DMS79 (cell line): Measurements from ENCODE around the gene MYO1E.

Experiments used
- DNase-seq: peaks from one replicate; lab custom pipeline; 2025; lab: John Stamatoyannopoulos, UW

The MYO1E gene

DNA sequence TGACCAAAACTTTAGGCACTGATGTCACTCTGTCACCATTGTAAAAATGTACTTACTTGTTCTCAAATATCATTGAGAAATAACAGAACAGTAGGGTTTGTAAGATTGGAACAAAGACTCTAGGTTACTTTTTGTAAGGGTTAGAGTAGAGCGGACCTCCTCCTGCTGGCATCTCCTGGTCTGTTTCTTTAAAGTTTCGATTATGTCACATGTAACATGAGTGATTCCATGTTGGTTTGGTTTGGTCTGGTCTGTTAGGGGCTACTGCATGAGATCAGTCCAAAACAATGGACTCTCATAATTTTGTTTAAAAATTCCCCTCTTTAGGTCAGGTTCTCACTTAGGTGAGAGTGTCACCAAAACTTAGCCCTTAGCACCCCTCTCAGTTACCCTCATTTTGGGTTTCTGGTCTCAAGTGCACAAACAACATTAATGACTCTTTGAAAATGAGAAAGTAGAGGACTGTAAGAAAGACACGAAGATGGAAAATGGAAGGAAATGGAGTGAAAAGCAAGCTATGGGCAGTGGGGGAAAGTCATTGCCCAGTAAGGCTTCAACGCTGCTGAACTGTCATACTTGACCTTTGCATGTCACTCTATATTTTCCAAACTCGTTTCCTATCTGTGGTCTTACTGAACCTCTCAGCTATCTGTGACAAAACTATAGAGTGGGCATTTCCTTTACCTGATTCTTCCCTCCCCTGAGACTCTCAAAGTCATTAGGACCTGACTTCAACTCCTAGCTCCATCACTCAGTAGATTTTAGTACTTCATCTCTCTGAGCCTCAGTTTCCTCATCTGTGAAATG is 113.3 kb downstream of the MYO1E start:
- no peak for DNase-seq

DNA sequence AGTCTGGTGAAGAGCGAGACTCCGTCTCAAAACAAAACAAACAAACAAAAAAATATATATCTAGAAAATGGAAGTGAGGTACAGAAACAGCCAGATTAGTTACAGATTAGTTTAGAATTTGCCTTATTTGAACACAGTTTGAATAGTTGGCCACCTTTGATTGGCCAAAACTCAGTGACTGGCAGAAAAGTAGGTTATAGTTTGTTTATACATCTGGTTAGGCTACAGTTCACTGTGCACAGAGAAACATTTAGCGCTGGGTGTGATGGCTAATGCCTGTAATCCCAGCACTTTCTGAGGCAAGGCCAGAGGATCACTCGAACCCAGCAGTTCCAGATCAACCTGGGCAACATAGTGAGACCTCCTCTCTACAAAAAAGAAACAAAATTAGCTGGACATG is 114.4 kb downstream of the MYO1E start:
- no peak for DNase-seq

DNA sequence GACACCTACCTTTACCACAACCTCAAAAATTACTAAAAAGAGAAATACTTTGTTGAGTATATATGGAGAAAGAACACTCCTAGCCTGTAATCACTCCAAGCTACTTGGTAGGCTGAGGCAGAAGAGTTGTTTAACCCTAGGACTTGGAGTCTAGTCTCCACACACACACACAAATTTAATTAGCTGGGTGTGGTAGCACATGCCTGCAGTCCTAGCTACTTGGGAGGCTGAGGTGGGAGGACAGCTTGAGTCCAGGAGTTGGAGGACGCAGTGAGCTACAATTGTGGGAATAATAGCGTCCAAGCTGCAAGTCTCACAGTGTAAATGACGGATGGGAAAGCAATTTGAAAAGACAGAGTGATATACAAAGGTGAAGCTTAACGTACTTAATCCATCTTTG is 115.5 kb downstream of the MYO1E start:
- DNase-seq = no peak

DNA sequence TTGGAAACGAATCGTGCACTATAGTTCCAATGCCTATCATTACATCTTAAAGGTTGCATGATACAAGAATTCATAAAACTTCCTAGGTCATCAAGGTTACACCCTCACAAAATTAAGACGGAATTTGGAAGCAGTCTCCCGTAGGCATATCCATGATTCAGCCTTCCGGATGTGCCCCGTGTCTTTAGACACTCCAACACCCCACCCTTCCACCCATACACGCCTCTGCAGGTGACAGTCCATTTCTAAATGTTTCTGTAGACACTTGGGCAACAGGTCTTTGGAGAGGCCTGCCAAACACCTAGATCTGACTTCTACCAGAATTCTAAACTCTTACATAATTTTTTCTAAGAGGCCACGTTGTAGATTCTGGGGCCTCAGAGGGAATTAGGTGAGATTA is 116.2 kb downstream of the MYO1E start:
- DNase-seq = no peak

DNA sequence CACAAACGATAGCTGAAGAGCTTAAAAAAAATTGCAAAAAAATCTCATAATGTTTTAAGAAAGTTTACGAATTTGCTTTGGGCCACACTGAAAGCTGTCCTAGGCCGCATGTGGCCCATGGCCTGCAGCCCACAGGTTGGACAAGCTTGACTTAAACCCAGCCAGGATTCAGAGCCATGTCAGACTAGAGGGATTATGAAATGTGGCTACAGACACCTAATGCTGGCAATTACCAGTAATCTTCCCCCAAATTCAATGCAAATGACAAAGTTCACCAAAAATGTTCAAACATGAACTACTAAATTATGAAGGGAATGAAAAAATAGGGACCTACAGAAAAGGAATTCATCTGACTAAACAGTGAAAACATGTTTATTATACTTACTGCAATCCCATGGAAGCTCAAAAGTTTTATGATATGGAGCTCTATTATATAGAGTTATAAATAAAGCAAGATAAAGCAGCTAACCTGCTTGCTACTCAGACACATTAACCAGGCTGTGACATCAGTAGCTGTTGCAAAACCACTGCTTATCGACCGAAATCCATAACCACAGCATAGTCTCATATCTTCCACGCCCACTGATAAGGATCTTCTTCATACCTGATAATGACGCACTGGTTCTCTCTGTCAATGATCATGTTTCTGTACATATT is 116.9 kb downstream of the MYO1E start:
- DNase-seq = no peak

DNA sequence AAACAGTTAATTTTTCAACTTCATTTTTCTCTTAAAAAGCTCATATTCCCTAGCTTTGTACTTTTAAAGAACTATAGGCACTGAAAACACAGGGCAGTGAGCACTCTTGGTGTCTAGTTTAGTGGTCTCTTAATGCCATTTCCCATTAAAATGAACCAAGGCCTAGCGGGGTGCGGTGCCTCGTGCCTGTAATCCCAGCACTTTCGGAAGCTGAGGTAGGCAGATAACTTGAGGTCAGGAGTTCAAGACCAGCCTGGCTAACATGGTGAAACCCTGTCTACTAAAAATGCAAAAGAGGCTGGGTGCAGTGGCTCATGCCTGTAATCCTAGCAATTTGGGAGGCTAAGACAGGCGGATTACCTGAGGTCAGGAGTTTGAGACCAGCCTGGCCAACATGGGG is 120.5 kb downstream of the MYO1E start:
- no peak for DNase-seq

DNA sequence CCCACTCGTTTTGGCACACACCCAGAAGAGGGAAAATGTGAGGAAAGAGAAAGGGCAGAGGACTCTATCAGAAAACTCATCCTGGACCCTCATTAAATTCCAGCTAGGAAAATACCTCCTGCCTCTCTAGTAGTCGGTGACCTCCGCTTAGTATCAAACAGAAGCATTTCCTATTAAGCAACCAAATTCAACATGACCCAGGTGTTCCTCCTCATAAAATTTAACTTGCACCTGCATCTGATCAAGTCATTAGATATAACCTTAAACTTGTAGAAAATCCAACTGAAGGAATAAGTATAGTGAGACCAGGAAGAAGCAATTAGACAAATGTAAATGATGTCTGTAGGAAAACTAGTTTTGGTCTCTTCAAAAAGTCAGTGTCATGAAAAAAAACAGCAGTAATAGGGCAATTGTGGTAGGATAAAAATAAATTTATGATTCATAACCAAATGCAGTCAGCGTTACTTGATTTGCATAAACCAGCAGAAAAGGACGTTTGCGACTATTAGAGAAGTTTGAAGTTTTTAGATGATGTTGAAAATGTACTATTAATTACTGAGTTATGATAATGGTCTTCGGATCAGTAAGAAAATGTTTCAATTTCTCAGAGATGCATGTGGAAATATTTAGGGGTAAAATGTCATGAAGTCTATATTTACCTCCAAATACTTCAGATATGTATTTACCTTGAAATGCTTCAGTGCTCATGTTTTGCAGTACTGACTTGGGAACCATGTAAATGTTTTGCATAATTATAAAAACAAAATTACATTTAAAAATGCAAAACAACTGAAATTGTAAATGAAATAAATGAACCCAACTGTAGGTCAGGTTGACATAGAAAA is 121.4 kb downstream of the MYO1E start:
- peak; percentile 43 for DNase-seq

DNA sequence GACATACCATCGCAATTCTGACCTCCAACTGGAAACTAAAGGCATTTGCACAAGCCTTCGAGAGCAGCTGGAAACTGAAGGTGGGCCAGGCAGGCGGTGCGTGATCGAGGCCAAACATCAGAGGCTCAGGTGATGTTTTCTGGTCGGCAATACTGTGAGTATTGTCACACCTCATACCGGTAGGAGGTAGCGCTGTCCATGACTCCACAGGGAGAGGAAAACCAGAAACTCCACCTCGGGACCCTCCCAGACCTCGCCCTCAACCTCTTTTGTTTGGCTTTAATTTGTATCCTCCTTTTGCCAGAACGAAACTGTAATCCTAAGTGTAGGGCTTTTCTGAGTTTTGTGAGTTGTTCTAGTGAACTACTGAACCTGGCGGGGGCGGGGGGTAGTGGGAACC is 122.4 kb downstream of the MYO1E start:
- no peak for DNase-seq

DNA sequence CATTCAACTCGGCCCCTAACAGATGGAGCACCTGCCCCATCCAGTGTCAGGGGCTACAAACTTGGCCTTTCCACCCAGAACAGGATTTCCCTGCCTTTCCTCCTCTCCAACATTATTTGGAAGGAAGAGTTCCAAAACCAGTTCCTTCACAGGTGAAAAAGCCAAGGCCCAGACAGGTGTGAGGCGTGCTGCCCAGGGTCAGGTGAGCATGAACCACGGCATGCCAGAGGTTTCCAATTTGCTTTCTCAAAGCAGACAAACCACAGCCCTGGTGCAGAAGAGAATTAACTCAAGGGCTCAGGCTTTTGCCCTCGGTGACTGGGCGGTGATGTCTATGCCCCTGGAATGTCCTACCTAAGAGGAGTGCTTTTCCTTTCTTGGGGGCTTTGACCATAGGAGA is 122.9 kb downstream of the MYO1E start:
- DNase-seq = peak; percentile 3

DNA sequence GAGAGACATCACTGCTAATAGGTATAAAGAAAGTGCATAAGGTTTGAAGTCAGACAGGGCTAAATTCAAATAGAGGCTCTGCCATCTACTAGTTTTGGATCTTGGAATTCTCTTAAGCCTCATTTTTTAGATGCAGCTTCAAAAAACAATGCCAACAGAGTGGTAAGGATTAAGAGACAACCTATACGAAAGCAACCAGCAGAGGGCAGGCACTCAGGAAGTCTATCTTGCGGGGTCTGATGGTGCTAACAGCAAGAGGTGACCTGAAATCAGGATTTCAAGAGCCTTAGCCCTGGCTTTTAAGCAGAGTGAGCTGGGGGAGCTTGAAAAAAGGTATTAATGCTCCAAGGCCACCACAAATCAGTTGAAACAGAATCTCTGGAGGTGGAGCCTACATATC is 125.3 kb downstream of the MYO1E start:
- no peak for DNase-seq

DNA sequence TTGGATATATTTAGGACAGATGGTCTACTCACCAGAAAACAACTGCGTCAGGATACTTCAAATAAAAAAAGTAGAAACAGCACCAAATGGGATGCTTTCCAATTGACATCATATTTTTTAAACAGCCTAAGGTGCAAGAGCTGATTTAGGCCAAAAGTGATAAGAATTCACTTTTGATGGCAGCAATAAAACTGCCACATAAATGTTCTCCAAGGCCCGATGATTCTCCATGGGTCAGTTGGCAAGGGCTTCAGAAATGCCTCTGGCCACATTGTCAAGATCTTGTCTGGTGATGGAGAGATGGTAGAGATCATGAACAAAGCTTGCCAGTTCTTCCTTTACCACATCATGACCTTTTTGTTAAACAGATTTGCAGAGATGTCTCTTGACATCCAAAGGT is 127.1 kb downstream of the MYO1E start:
- no peak for DNase-seq

DNA sequence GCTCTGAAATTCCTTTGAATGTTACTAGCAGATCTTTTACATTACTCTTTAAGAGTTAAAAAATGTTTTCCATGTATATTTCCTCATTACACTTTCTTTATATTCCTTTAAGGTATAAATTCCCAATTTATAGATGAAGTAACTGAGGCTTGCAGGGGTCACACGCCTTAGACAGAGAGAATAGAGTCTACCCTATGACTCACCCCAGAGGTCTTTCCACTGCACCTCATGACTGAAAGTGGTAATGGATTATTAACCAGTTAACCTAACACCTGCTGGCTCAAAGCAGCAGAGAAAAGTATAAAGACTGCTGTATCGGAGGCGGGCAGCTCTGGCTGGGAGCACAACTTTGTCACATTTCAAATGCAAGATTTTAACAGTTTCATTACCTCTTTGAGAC is 128.3 kb downstream of the MYO1E start:
- DNase-seq = no peak

DNA sequence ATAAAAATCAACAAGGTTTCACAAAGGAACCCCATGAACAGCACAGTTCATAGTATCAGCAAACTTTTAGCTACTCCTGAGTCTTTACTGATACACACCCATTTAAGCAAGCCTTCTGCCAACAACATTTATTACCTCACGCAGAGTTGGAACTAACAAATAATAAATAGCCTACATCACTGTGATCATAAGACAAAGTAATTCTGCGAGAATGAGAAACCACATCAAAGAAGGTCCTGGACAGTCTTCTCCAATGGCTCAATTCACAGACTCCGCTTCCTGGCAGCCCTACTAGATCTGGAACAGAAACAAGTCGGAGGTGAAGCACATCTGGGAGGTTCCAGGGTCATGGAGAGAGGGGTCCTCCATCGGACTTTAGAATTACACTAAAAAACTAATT is 129.0 kb downstream of the MYO1E start:
- DNase-seq = no peak

DNA sequence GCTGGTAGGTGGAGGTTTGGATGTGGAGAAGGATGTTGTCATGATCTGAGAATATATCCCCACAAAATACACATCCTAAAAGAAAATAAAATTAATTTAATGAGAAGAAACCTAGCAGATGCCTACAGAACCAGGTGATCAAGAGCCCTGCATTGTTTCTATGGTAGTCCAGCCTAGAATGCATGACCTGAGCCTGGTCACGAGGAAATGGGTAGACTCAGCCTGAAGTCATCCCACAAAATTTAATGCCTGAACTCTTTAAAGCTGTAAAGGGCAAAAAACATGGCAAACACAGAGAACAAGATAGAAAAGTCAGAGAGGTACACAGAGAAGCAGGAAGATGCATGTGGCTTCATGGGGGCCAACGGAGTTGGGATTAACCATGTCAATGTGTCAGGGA is 130.0 kb downstream of the MYO1E start:
- DNase-seq = no peak

DNA sequence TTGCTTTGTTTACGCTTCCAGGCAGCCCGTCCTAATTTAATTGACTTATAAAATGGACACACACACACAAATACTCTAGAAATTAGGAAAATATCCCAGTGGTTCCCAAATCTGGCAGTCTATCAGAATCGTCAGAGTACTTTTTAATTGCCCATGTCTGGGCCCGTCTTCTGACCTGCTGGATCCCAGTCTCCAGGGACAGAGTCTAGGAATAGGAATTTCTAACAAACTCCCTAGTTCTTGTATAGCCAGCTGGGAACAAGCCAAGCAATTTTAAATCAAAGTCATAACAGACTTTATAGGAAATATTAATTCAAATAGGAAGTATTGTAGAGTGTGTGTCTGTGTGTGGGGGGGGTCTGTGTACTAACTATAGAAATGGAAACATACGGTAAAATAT is 132.6 kb downstream of the MYO1E start:
- no peak for DNase-seq

DNA sequence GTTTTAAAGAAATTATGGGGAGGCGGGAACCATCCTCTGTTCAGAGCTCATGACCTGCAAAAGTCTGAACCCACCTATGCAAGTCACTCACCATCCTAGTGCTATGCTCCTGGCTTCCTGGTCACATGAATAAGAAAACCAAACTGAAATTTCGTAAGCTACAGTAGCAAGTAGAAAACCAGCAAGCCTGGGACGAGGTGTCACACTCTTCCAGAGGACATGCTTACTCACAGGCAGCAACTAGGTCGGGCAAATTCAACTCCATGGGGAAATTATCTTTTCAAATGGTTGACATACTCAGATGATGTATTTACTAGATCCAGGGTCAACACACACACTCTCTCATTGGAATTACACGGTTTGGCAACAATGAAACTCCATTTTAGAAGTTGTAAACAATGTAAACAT is 134.7 kb downstream of the MYO1E start:
- DNase-seq = no peak

DNA sequence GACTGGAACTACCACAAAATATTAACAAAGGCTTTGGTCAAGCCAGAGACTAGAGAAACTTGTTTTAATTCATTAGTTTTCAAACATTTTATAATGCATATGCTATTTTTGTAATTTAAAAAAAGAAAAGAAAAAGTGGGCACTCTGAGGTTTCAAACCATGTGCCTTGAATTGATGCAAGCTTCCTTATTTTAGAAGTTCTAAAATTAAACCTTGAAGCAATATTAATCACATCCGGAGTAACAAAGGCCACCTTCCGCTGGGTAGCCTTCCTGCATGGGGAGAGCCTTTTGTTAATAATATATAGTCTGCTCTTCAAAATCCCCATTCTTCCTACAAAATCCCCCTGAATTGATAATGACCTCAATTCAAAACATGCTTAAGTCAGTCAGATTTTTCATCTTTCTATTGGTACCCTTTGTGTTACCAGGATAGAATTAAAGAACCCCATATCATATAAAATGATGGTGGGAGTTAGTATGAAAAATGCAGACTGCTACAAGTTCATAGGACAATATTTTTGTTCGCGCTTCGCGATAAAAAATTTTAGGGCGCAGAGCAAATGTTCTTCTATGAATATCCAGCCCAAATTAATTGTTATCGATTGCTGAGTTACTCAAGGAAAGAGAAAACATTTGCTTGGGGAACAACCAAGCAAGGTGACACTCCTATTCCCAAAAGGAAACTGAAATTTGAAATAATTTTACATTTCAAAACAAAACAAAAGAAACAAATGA is 135.4 kb downstream of the MYO1E start:
- DNase-seq = no peak

DNA sequence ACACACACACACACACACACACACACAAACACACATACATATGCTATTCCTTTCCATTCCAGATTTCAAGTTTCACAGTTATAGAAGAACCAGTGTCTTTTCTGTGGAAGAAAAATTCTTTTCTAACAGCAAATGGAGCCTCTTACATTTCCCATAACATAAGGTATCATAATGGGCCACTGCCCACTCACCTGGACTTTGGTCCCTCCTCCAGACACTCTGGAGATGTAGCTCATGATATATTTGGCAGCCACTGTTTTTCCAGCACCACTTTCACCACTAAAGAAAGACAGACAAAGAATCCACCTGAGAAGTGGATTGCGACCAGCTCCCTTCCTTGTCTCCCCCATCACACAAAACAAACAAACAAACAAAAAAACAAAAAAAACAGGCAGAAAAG is 136.3 kb downstream of the MYO1E start:
- no peak for DNase-seq

DNA sequence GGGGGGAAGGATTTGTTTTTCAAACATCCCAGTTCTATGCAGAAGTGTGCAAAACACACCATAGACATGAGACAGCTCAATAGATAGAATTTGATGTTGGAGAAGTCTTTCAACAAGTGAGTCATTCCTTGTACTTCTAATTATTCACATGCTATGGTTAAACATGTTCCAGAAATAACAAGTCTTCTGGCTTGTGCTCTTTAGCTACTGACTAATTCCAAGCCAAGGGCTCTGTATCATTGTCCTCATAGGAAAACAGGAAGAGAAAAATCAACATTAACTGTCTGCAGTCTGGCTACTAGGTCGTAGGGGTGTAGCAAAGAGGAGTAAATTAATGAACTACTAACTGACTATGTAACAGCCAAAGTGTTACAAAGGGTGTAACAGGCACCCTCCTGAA is 140.2 kb downstream of the MYO1E start:
- DNase-seq = no peak

DNA sequence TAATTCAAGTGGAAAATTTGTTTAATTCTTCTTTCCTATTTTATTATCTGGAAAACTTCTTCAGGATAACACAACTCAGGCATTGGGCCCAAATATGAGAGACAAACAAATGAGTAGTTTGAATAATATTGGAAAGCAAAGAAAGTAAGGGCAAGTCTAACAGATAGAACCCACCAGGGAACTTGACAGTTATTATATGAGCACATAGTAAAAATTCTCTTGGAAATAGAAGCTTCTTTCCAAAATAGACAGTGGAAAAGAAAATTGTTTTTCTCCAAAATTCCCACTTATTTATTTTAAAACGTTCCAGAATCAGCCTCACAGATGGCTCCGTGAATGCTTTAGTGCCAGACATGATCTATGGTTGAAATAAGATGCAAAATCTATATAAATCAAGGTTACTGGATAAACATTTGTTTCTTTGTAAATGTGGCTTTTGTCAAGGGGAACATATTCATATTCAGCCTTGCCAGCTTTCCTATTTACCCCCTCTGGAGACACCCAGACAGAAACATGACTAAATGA is 142.1 kb downstream of the MYO1E start:
- DNase-seq = no peak

DNA sequence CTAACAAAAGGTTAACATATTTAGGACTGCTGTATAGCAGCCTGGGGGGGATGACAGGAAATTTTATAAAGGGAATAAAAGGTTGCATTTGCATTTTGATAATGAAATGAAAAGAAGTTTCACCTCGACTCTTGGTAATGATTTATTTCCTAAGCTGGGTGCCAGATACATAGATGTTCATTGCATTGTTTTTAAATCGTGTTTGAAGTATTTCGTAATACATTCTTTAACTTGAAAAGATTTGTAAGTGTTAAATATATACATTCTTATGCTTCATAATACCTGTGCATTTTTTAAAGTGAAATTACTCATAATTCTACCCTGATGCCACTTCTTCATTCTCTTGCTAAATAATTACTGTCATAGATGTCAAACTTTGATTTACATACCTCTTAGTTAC is 143.2 kb downstream of the MYO1E start:
- no peak for DNase-seq

DNA sequence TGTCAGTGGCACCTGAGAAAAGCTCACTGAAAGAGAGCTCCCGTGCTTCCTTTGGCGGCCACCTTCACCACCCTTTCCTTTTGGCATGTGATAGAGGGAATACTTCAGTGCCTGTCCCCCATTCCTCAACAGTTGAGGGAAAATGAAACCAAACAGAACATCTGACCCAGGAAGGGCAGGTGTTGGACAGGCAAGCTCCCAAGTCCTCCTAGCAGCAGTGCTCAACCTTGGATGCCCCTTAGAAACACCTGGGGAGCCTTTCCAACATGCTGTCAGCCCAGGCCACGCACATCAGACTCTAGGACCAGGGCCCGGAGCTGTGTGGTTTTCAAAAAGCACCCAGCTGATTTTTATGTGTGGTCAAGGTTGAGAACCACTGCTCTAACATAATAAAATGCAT is 143.7 kb downstream of the MYO1E start:
- DNase-seq = no peak
